Measurements from ENCODE around the gene NUDT3.

DNA sequence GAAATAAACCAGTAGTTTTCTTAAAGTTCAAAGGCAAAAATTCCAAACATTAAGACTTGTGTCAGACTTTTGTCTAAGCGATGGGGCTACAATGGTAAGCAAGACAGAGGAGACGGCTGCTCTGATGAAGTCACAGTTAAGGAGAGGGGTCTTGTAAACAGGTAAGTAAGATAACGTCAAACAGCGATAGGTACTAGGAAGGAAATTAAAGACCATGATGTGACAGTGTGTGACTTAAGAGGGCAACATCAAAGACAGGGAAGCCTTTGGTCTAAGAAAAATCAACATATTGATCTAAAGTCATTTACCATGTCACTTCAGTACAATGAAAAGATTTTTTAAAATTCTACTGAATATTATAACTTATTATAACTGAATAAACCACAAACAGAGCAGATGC is 23.1 kb downstream of the NUDT3 start:
- TF ChIP-seq POLR2AphosphoS5 (IDR thresholded peaks at IDR 0.05; ENCODE audit: low read depth, low read length) (no peak), POLR2A (IDR thresholded peaks at IDR 0.05; ENCODE audit: low read depth, low read length) (no peak)
